ENCODE results near the gene MED14.

The MED14 gene

DNA sequence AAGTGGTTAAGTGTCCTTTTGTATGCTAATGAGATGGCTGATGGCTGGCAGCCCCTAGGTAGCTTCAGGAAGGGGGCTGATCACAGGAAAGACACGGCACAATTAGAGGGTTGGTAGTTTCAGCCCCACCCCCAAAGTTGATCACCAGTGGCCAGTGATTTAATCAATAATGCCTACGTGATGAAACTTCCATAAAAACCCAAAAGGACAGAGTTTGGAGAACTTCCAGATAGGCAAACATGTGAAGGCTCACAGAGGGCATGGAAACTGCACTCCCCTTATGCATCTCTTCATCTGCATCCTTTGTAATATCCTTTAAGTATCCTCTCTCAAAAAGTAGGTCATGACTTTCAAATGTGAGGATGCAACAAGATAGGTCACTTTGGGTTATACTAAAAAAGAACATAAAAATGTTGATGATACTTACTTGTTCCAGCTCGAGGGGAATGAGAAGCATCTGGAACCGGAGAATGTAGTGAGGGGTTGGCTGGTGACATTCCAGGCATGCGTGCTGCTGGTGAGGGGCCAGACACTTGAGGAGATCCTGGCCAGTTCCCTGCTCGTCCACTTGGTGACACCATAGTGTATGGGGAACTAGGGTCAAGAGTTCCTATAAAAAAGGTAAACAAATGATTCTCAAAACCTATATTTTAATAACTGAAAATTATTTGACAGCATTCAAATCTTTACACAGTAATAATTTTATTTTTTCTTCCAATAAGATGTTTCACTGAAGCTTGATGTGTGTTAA is 71.3 kb downstream of the MED14 start:
- DNase-seq (ENCODE audit: low read depth in 2 of 2): no peak

DNA sequence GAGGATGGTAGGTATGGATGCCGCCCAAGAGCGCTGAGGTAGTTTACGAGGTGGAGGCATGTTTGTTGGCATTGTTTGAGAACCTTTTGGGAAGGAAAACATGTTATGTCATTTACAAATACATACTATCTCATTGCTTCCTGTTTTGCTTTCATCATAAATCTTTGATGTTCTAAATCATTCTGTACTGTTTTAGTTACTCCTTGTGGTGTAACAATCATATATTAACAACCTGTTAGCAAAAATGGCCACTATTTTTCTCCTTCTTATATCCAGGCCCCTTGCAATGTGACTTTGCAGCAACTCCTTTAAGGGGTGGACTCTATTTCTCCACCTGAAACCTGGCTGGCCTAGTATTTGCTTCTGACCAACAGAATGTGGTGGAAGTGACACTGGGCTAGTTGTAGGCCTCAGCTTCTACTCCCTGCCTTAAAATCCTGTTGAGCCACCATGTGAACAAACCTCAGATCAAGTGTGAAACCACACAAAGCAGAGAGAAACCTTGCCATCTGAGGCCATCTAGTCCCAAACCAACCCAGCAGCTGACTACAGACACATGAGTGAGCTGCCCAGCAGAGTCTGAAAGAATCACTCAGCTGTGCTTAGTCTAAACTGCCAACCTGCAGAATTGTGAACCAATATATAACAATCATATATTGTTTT is 72.1 kb downstream of the MED14 start:
- no peak for DNase-seq (ENCODE audit: low read depth in 2 of 2)

DNA sequence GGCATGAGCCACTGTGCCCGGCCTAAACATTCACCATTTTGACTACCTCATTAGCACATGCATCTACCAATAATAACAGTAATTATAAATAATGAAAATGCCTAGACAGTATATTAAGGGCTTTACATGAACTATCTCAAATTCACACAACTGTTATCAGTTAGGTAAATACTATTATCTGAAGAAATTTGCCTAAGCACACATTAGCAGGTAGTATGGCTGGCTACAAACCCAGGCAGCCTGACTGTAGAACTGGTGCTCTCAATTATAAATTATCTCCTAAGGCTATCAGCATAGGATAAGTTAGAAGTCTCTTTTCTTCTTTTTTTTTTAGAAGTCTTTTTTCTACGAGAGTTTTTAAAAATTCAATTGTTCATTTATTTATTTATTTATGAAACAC is 73.9 kb downstream of the MED14 start:
- no peak for DNase-seq (ENCODE audit: low read depth in 2 of 2)

DNA sequence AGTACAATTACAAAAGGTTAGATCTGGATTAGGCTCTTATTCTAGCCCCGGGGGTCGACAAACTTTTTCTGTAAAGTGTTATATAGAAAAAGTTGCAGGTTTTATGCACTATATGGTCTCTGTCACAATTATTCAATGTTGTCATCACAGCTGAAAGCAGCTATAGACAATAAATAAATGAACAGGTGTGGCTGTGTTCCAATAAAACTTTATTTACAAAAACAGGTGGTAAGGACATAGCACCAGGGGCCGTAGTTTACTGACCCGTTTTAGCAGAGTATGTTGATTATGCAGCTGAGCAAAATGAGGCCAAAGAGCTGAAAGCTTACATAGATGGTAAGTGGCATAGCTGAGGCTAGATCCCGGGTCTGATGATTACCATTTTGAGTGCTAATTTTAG is 75.0 kb downstream of the MED14 start:
- no peak for DNase-seq (ENCODE audit: low read depth in 2 of 2)

DNA sequence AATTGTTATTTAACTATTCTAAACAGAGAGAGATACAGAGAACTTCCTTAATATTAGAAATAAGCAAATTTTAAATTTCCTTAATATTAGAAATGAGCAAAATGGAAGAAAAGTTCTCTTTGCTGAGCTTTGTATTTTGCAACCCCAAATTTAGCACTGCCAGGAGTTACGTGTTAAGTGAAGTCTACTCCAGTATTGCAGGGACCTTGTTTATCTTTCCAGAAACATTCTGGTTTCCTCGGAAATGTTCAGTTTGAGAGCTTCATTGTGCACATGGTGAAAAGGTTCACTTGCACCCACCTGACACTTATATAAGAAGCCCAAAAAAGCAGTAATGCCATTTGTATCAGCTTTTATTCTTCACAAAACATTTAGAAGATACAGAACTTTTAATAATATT is 81.8 kb downstream of the MED14 start:
- DNase-seq (ENCODE audit: low read depth in 2 of 2): no peak

DNA sequence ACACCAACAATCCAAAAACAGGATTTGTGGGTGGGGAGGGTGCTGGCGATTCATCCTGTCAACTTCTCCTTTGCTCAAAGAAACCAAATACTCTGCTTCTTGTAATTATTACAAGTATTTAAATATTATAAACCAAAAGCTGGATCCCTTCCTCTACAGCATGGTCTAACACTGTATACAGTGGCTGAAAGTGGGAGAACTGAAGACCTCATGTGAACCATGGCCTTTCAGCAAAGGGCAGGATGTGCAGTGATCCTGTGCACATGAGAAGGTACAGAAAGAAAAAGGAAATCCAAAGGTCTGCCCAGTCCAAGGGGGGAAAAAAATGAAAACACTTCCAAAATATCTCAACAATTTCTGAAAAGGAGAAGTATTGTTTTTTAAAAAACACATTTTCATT is 82.7 kb downstream of the MED14 start:
- no peak for DNase-seq (ENCODE audit: low read depth in 2 of 2)

DNA sequence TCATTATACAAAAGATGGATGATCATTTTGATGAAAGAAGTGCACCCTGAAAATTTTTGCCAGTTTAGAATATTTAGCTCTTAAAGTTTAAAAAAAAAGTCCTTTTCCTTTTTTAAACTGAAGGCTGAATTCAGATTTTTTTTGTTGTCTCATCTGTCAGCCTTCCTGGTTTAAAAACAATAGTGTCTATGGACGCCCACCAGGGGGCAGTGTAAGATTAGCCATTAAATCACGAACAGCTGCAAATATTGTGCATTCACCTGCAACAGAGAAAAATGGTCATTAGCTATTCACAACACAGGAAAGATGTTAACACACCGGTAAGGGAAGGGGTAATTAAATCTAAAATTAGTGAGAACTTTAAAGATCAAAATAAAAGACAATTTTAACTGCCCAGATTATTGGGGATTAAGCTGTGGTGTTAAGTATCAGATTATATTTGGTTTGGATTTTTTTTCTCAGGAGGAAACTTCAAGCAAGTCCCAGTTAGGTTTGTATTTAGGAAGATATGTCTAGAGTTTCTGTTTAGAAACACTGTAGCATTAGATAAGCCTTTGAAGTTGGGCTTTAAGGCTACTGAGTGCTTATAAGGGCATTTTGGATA is 83.6 kb downstream of the MED14 start:
- DNase-seq (ENCODE audit: low read depth in 2 of 2): peak in 1 of 2 donors; percentile 57

DNA sequence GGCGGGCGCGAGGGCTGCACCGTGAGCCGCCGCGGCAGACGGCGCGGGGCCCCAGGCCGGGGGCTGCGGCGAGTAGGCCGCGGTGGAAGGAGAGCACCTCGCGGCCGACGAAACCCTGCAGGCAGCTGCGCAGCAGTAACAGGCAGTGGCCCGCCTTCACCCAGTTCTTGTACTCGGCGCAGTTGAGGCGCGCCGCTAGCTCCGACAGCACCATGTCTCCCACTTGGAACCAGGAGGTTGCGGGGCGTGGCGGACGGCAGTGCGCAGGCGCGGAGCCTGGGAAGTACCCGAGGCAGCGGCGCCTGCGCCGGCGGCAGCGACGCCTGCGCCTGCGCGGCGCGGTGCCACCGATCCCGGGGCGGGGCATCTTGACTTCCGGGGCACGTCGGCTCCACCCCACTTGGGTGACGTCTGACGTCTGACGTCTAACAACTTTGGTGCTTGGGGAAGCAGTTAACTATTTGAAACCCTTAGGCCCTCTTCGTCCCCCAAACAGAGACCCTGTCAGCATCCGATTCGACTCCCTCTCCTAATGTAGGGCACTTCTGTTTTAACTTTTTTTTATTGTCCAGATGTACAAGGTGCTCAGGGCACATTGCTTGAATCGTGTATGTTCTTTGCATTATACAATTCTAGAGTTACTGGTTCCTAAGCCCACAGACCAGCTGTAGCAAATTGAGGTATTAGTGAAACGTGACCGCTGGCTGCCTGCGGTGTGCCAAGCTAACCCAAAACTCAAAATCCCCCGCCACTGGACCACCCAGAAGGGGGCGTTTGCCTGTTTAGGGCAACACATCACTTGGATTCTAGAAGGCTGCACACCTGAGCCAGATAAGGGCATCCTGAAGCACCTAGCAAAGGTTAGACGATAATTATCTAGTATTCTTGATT is 87.8 kb downstream of the MED14 start, which contains the start of gene CXorf38:
CXorf38 (minus strand) TSS at position 255 of the 891 bp plus-strand sequence; CDS start at position 214, 41 bp downstream.
- peak; percentile 79 to 95 for DNase-seq (ENCODE audit: low read depth in 2 of 2)

DNA sequence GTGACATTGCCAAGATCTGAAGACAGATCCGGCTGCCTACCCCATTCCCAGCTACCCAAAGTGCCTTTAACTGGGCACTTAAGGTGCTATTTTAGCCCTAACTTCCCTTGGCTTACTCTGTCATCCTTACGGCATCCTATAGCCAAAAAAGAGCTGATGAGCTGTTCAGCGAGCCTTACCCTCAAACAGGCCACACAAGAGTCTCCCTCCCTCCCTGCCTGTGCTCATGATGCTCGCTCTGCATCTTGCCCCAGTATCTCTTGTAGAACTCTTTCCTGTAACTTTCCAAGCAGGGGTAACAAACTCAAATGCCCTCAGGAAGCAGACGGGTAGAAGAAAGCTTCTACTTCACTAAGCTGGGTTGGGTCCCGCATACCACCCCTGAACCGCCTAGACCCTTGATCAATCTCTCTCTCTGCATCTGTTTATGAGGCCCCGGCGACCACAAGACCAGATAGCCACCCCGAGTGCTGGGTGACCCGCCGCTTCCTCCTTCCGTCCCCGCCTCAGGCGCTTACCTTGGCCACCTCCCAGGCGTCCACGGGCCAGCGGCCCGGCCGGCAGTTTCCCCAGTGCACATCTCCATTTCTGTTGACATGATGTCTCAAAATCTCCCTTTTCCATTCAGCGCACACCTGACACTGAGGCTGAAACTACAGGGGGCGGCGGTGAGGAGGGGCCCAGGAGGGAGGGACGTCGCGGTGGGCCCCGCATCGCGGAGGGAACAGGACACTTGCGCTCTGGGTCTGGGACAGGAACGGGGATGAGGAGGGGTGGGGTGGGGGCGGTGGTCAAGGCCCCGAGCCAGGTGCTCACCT is 88.6 kb downstream of the MED14 start:
- DNase-seq (ENCODE audit: low read depth in 2 of 2): no peak

DNA sequence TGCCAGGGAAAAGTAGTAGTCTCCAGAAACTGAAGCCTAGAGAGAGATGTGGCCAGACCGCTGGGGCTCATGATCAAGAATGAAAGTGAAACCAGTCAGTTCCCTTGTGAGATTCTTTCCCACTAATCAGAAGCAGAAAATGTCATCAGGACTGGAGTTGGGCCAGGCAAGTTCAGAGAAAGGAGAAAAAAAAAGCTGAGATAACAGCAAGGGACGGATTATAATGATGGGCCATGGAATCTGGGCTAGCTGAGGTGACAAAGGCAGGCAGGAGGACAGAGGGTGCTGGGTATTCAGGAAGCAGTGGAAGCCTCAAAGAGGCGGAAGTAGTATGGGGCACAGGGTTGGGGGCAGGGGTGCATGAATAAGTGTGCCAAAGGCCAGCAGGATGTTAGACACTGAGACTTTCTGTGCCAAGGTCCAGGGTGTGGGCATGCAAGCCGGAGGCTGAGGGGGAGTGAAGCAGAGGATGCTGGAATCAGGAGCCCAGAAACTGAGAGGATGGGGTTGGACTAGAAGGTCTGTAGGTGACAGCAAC is 90.5 kb downstream of the MED14 start:
- no peak for DNase-seq (ENCODE audit: low read depth in 2 of 2)

DNA sequence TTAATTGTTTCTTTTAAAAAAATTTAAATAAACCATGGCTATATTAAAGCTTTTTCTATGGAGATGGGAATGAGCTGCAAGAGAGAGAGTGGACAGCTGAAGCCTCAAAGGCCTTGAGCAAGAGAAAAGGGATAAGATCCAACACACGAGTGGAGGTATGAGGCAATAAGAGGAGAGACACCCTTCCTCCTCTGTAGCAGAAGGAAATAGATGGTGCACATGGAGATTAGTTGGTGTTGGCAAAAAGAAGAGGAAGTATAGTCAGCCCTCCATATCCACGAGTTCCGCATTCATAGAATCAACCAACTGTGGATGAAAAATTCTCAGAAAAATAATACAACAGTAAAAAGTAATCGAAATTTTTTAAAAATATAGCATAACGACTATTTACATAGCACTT is 91.2 kb downstream of the MED14 start:
- no peak for DNase-seq (ENCODE audit: low read depth in 2 of 2)

DNA sequence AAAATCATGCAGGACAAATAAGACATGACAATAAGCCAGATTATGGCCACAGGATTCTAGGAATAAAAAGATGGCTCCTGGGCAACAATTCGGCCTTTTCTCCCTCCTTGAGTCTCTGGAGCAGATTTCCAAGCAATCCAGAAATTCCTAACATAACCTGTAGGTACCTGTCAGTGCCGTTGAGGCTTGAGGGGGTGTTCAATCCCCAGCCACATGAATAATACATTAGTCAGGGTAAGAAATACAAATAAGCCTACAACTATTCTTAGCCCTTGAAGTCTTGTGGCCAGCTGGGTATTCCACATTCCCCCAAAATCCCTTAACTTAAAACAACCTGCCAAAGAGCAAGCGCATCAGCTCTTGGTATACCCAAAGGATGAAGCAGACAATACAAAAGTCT is 97.7 kb downstream of the MED14 start:
- no peak for DNase-seq (ENCODE audit: low read depth in 2 of 2)

DNA sequence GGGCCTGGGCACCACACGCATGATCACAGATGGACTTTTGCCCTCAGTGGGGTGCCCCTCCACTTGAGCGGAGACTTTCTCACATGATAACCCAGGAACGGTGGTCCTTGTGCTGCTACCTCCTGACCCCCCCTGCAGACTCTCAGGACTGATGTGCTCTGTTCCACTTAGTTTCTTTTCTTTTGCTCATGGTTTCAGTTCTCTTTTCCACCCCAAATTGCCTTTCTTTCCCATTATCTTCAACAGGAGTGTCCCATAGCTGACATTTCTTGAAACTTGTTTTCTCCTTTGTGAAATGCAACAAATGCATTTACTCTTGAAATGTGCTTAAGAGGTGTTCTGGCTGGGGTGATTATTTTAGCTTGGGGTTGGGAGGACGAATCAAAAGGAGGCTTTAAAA is 103.1 kb downstream of the MED14 start:
- no peak for DNase-seq (ENCODE audit: low read depth in 2 of 2)

DNA sequence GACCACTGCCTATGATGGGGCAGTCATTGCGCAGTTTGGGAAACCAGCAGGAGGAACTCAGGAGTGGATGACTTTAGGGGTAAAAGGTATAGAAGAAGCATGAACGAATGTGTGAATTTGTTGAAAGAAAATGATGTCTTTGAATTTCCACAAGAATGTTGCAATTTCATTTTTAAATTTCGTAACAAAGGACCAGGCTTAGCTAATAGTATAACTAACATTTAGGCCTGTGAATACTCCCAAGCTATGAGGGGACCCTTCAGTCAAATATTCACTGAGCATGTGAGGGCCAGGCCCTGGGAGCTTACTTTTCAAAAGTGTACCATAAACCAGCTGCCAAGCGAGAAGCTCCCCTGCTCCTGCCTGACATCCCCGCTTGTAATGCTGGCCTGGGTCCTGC is 106.8 kb downstream of the MED14 start:
- DNase-seq (ENCODE audit: low read depth in 2 of 2): no peak

DNA sequence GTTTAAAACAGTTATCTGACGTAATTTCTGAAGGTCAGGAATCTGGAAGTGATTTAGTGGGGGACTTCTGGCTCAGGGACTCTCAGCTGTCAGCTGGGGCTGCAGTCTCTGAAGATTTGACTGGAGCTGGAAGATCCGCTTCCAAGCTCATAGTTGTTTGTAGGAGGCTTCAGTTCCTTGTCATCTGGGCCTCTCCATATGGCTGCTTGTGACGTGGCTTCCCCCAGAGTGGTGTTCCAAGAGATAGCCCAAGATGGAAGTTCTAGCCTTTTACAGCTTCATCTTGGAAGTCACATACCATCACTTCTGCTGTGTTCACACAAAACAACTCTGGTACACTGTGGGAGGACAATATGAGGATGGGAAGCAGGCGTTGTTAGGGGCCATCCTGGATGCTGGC is 110.0 kb downstream of the MED14 start:
- DNase-seq (ENCODE audit: low read depth in 2 of 2): no peak

DNA sequence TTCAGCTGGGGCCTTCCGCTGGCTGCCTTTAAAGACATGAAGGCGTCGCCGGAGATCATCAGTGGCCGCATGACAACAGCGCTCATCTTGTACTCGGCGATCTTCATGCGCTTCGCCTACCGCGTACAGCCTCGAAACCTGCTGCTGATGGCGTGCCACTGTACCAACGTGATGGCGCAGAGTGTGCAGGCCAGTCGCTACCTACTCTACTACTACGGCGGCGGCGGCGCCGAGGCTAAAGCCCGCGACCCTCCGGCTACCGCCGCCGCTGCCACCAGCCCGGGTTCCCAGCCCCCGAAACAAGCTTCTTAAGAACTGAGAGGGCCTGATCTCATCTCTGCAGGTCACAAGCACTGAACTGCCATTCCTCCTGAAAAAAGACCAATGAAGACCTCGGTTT is 111.7 kb downstream of the MED14 start:
- DNase-seq (ENCODE audit: low read depth in 2 of 2): no peak

DNA sequence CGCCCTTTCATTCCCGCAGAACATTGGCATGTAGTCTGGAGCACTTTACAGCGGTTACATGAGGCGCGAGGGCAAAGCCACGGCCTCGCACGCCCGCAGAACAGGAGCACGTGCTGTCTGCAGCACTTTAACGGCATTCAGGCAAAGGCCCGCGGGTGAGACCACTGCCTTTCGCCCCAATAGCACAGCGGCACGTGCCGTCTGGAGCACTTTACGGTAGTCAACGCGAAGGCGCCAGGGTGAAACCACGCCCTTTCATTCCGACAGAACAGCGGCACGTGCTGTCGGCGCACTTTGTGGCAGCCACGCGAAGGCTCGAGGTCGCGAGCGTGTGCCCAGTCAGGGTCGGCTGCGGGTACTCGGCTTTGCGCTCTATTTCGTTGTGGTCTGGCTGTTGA is 112.2 kb downstream of the MED14 start, which contains the start of gene MPC1L:
MPC1L (plus strand) TSS at position 290 of the 398 bp plus-strand sequence. CDS start 138 bp downstream, outside the sequence.
- no peak for DNase-seq (ENCODE audit: low read depth in 2 of 2)

DNA sequence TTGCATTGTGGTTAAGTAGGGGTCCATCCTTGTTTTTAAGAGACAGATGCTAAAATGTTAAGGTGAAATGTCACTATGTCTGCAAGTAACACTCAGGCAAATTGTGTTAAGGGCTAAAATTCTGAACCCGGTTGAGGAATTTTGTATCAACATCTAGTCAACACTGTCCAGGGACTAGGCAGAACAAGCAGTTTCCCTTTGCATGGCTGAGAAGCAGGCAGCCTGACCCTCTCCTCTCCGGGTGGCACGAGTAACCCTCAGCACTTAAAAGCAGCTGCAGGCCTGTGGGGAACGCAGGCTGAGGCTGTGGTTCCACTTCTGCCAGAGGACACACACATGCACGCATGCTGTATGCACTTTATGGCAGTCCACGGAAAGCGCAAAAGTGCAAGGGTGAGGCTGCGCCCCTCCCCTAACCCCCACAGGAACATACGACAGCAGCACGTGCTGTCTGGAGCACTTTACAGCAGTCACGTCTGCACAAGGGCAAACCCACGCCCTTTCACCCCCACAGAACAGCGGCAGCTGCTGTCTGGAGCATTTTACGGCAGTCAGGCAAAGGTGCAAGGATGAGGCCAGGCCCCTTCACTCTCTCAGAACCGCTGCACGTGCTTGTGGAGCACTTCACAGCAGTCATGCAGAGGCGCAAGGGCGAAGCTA is 112.7 kb downstream of the MED14 start:
- no peak for DNase-seq (ENCODE audit: low read depth in 2 of 2)

DNA sequence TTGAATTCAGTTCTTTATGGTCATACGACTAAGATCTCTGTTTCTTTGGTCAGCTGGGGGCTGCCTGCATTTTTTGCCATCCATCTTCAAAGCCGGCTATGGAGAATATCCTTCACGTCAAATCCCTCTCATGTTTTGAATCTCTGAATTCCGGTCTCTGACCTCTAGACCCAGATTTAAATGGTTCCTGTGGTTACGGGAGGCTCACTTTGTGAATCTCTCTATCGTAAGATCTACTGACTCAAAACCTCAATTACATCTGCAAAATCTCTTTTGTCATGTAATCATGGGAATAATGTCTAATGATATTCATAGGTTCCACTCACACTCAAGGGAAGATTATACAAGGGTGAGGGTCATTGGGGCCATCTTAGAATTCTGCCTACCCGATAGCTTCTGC is 117.8 kb downstream of the MED14 start:
- no peak for DNase-seq (ENCODE audit: low read depth in 2 of 2)

DNA sequence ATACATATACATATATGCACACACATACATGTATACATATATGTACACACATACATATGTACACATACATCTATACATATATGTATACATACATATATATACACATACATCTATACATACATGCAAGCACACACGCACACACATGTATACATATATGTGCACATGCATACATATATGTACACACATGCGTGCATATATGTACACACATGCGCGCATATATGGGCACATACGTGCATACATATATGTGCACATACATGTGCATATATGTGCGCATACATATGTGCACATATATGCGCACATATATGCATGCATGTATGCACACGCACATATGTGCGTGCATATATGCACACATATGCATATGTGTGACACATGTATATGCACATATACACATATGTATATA is 119.4 kb downstream of the MED14 start:
- DNase-seq (ENCODE audit: low read depth in 2 of 2): no peak
